Measurements from ENCODE around the gene MRPS25. TPM values are rescaled to one million over a fixed set of nuclear protein-coding genes. Genes with fewer than 3 reads are reported as not detected.
A peak's percentile ranks its signal among the peaks of the same experiment; 100 is the strongest.

The MRPS25 gene
- total and polyA plus RNA-seq, 2 experiments from 2014 or later = 27.2 to 41.8 TPM

- no peak for TF ChIP-seq EZH2 (IDR thresholded peaks at IDR 0.05; ENCODE audit: insufficient read depth, poor library complexity, severe bottlenecking)
- no peak for TF ChIP-seq EZH2phosphoT487 (IDR thresholded peaks at IDR 0.05; ENCODE audit: insufficient read depth, low read depth)
- Histone ChIP-seq H3K27ac (no peak overlapping the region), H3K4me2 (ENCODE audit: unreplicated experiment) (no peak overlapping the region), H3K9me2 (ENCODE audit: insufficient read depth) (no peaks in the 10 kb centered on the region), H3K27me3 (replicated peaks; ENCODE audit: insufficient read depth) (no peaks in the 10 kb centered on the region; the same call in 1 of the 2 replicates), H3F3A (ENCODE audit: insufficient read depth) (no peaks in the 10 kb centered on the region), H3K36me3 (ENCODE audit: low read depth) (no peaks in the 10 kb centered on the region), H2AFZ (no peak overlapping the region), H3K9ac (no peak overlapping the region), H3K4me3 (no peak overlapping the region), H3K9me3 (ENCODE audit: low read depth) (no peaks in the 10 kb centered on the region), H3K4me1 (ENCODE audit: insufficient read depth) (no peaks in the 10 kb centered on the region), H4K20me1 (ENCODE audit: insufficient read depth) (no peaks in the 10 kb centered on the region), H3K79me2 (ENCODE audit: insufficient read depth) (no peaks in the 10 kb centered on the region)
- peak; percentile 48 for DNase-seq
- in situ Hi-C loops (cut with MboI) = loop anchor here (10.0 kb wide), 1 partner anchor 305 kb away; no protein-coding TSS in a partner anchor
- 43 to 47% methylated on average over 4 of the region's 4 CpGs for whole genome bisulfite sequencing, 2 experiments (ENCODE audit: low coverage in 1 of 2, low lambda C conversion rate in 2 of 2, missing lambda C conversion rate in 2 of 2)
Measured at GRCh38 chr3:15110206-15110605, 45.1 kb upstream of the MRPS25 start.

GRCh38 chr3:15108869-15109268 lies 43.8 kb upstream of the MRPS25 start:
- Histone ChIP-seq H2AFZ (no peak overlapping the region), H3K4me3 (no peak overlapping the region), H3K79me2 (ENCODE audit: insufficient read depth) (no peaks in the 10 kb centered on the region), H3K4me1 (ENCODE audit: insufficient read depth) (no peaks in the 10 kb centered on the region), H3K9me3 (ENCODE audit: low read depth) (no peaks in the 10 kb centered on the region), H3K36me3 (ENCODE audit: low read depth) (no peaks in the 10 kb centered on the region), H3K9me2 (ENCODE audit: insufficient read depth) (no peaks in the 10 kb centered on the region), H3F3A (ENCODE audit: insufficient read depth) (no peaks in the 10 kb centered on the region), H3K27ac (no peak overlapping the region), H3K4me2 (ENCODE audit: unreplicated experiment) (no peak overlapping the region), H3K27me3 (replicated peaks; ENCODE audit: insufficient read depth) (no peaks in the 10 kb centered on the region), H3K9ac (no peak overlapping the region), H4K20me1 (ENCODE audit: insufficient read depth) (no peaks in the 10 kb centered on the region)
- TF ChIP-seq EZH2phosphoT487 (IDR thresholded peaks at IDR 0.05; ENCODE audit: insufficient read depth, low read depth) (no peak), EZH2 (IDR thresholded peaks at IDR 0.05; ENCODE audit: insufficient read depth, poor library complexity, severe bottlenecking) (no peak)
- in situ Hi-C loops (cut with MboI) = no loop called here
- WGBS, 2 experiments (ENCODE audit: low coverage in 1 of 2, low lambda C conversion rate in 2 of 2, missing lambda C conversion rate in 2 of 2) = 34 to 39% methylated on average over 4 of the region's 4 CpGs
- DNase-seq = no peak

- Histone ChIP-seq H4K20me1 (ENCODE audit: insufficient read depth) (no peaks in the 10 kb centered on the region), H3K27me3 (replicated peaks; ENCODE audit: insufficient read depth) (no peaks in the 10 kb centered on the region), H3K4me1 (ENCODE audit: insufficient read depth) (no peaks in the 10 kb centered on the region), H2AFZ (peak overlapping the region; percentile 65; the same call in 1 of the 2 replicates), H3K4me3 (no peak overlapping the region), H3K9me3 (ENCODE audit: low read depth) (no peaks in the 10 kb centered on the region), H3K9ac (no peak overlapping the region), H3K9me2 (ENCODE audit: insufficient read depth) (no peaks in the 10 kb centered on the region), H3K4me2 (ENCODE audit: unreplicated experiment) (peak overlapping the region; percentile 66), H3F3A (ENCODE audit: insufficient read depth) (0 out of 2 replicates have a peak, but pooled peaks cover 3% of the 10 kb centered on the region), H3K27ac (no peak overlapping the region), H3K36me3 (ENCODE audit: low read depth) (no peaks in the 10 kb centered on the region), H3K79me2 (ENCODE audit: insufficient read depth) (no peaks in the 10 kb centered on the region)
- in situ Hi-C loops (cut with MboI) = no loop called here
- no peak for TF ChIP-seq EZH2phosphoT487 (IDR thresholded peaks at IDR 0.05; ENCODE audit: insufficient read depth, low read depth)
- no peak for TF ChIP-seq EZH2 (IDR thresholded peaks at IDR 0.05; ENCODE audit: insufficient read depth, poor library complexity, severe bottlenecking)
- WGBS, 2 experiments (ENCODE audit: low coverage in 1 of 2, low lambda C conversion rate in 2 of 2, missing lambda C conversion rate in 2 of 2) = 9 to 11% methylated on average over 11 of the region's 11 CpGs
- peak; percentile 85 for DNase-seq
Measured at GRCh38 chr3:15108082-15108545, 43.0 kb upstream of the MRPS25 start.

GRCh38 chr3:15107075-15107947 lies 42.2 kb upstream of the MRPS25 start:
- H3K9ac ChIP-seq = no peak overlapping the region
- 48 to 54% methylated on average over 15 to 16 of the region's 16 CpGs for WGBS, 2 experiments (ENCODE audit: low coverage in 1 of 2, low lambda C conversion rate in 2 of 2, missing lambda C conversion rate in 2 of 2)
- no peak overlapping the region for H3K4me3 ChIP-seq
- H3K9me2 ChIP-seq (ENCODE audit: insufficient read depth) = no peaks in the 10 kb centered on the region
- no peaks in the 10 kb centered on the region for H4K20me1 ChIP-seq (ENCODE audit: insufficient read depth)
- H3K4me1 ChIP-seq (ENCODE audit: insufficient read depth) = peaks cover 4% of the 10 kb centered on the region; the same call in 1 of the 2 replicates
- H3F3A ChIP-seq (ENCODE audit: insufficient read depth) = 0 out of 2 replicates have a peak, but pooled peaks cover 3% of the 10 kb centered on the region
- TF ChIP-seq EZH2 (IDR thresholded peaks at IDR 0.05; ENCODE audit: insufficient read depth, poor library complexity, severe bottlenecking) (no peak), EZH2phosphoT487 (IDR thresholded peaks at IDR 0.05; ENCODE audit: insufficient read depth, low read depth) (no peak)
- no peak for DNase-seq
- no peaks in the 10 kb centered on the region for H3K36me3 ChIP-seq (ENCODE audit: low read depth)
- in situ Hi-C loops (cut with MboI) = no loop called here
- H3K27ac ChIP-seq = no peak overlapping the region
- H3K27me3 ChIP-seq (replicated peaks; ENCODE audit: insufficient read depth) = no peaks in the 10 kb centered on the region
- no peaks in the 10 kb centered on the region for H3K79me2 ChIP-seq (ENCODE audit: insufficient read depth)
- H3K9me3 ChIP-seq (ENCODE audit: low read depth) = no peaks in the 10 kb centered on the region
- no peak overlapping the region for H3K4me2 ChIP-seq (ENCODE audit: unreplicated experiment)
- H2AFZ ChIP-seq = no peak overlapping the region
